Neural crest cell (in vitro differentiated cells): ENCODE data around the gene LSM7. TPM values are rescaled to one million over a fixed set of nuclear protein-coding genes. Genes with fewer than 3 reads are reported as not detected.

Experiments used
- DNase-seq: peaks from one replicate; pipeline ENCODE4 v3.0.0; 2021; ENCODE audit warnings: low read depth, mixed read lengths, low spot score
- H3K27ac Mint-ChIP-seq: one replicate; pipeline ENCODE4 v1.8.0; 2021; ENCODE audit warnings: mild to moderate bottlenecking, mixed read lengths; ENCODE audit not compliant: unreplicated experiment
- H3K27me3 Mint-ChIP-seq: 2 replicates; pipeline ENCODE4 v1.8.0; 2021; ENCODE audit warnings: low read depth, mild to moderate bottlenecking, mixed read lengths
- H3K36me3 Mint-ChIP-seq: 2 replicates; pipeline ENCODE4 v1.8.0; 2021; ENCODE audit warnings: low read depth, mild to moderate bottlenecking, mixed read lengths
- H3K4me1 Mint-ChIP-seq: 2 replicates; pipeline ENCODE4 v1.8.0; 2021; ENCODE audit warnings: mixed read lengths
- H3K4me3 Mint-ChIP-seq: one replicate; pipeline ENCODE4 v1.8.0; 2021; ENCODE audit warnings: mild to moderate bottlenecking, mixed read lengths
- H3K9me3 Mint-ChIP-seq: 2 replicates; pipeline ENCODE4 v1.8.0; 2021; ENCODE audit warnings: mixed read lengths
- total RNA-seq: library from RNA; stranded (reverse); gene quantifications from 2 replicates; pipeline ENCODE4 v1.2.1, GENCODE V29; 2021
- TF ChIP-seq, protein P1 (sequence below): fragments of 200-600 bp; sonication (generic); conservative IDR thresholded peaks from 2 replicates; pipeline ENCODE4 v1.5.0; 2021; ENCODE audit warnings: antibody characterized with exemption, mild to moderate bottlenecking

LSM7 gene
- total RNA-seq, 1 donor from 2014 or later: 198 TPM

DNA sequence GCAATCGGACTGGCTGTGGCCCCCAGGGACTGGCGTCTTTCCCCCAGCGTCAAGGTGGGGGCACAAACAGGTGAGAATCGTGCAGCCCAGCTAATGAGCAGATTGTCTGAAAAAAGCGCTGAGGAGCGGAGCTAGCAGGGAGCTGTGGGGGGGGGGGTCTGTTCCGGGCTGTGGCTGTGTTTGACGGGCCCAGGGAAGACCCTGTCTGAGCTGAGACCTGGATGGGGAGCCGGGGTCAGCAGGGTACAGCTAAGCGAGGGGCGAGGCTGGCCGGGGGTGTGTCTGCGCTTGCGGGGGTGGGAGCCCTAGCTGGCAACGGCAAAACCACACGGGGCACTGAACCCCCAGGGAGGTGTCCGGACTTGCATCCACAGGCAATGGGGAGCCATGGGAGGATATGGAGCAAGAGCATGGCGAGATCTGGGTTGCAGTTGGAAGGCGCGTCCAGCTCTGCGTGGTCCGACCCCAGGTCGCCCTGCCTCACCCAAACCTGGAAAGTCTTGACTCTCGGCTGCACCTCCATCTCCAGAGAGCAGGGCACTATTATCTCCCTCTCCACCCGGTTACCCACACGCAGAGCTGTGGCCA is 25.1 kb downstream of the LSM7 start:
- Mint-ChIP-seq H3K36me3 (no peaks in the 10 kb centered on the region), H3K27ac (peak overlapping the region; percentile 60), H3K27me3 (peaks cover 30% of the 10 kb centered on the region), H3K4me3 (no peak overlapping the region), H3K4me1 (peaks cover 4% of the 10 kb centered on the region), H3K9me3 (no peaks in the 10 kb centered on the region)
- no peak for DNase-seq
- TF ChIP-seq, protein P1, sequence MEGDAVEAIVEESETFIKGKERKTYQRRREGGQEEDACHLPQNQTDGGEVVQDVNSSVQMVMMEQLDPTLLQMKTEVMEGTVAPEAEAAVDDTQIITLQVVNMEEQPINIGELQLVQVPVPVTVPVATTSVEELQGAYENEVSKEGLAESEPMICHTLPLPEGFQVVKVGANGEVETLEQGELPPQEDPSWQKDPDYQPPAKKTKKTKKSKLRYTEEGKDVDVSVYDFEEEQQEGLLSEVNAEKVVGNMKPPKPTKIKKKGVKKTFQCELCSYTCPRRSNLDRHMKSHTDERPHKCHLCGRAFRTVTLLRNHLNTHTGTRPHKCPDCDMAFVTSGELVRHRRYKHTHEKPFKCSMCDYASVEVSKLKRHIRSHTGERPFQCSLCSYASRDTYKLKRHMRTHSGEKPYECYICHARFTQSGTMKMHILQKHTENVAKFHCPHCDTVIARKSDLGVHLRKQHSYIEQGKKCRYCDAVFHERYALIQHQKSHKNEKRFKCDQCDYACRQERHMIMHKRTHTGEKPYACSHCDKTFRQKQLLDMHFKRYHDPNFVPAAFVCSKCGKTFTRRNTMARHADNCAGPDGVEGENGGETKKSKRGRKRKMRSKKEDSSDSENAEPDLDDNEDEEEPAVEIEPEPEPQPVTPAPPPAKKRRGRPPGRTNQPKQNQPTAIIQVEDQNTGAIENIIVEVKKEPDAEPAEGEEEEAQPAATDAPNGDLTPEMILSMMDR: no peak

- no peak overlapping the region for H3K4me3 Mint-ChIP-seq
- no peaks in the 10 kb centered on the region for H3K36me3 Mint-ChIP-seq
- peak overlapping the region; percentile 60 for H3K27ac Mint-ChIP-seq
- TF ChIP-seq, protein P1: no peak
- H3K27me3 Mint-ChIP-seq: peaks cover 28% of the 10 kb centered on the region
- no peaks in the 10 kb centered on the region for H3K9me3 Mint-ChIP-seq
- peak; percentile 37 for DNase-seq
- H3K4me1 Mint-ChIP-seq: peaks cover 4% of the 10 kb centered on the region
These were observed 25.8 kb downstream of the LSM7 start for GRCh38 chr19:2302319-2303210.

- DNase-seq: no peak
- TF ChIP-seq, protein P1: no peak
- Mint-ChIP-seq H3K4me1 (peaks cover 4% of the 10 kb centered on the region), H3K4me3 (no peak overlapping the region), H3K36me3 (no peaks in the 10 kb centered on the region), H3K27ac (no peak overlapping the region), H3K27me3 (peaks cover 15% of the 10 kb centered on the region), H3K9me3 (no peaks in the 10 kb centered on the region)
These were observed 27.9 kb downstream of the LSM7 start for GRCh38 chr19:2300533-2300932.

GRCh38 chr19:2296141-2296540 is 32.2 kb downstream of the LSM7 start:
- peaks cover 4% of the 10 kb centered on the region for H3K4me1 Mint-ChIP-seq
- no peaks in the 10 kb centered on the region for H3K9me3 Mint-ChIP-seq
- H3K4me3 Mint-ChIP-seq: no peak overlapping the region
- peaks cover 37% of the 10 kb centered on the region for H3K27me3 Mint-ChIP-seq
- H3K36me3 Mint-ChIP-seq: no peaks in the 10 kb centered on the region
- no peak overlapping the region for H3K27ac Mint-ChIP-seq
- DNase-seq: no peak
- TF ChIP-seq, protein P1: no peak

DNA sequence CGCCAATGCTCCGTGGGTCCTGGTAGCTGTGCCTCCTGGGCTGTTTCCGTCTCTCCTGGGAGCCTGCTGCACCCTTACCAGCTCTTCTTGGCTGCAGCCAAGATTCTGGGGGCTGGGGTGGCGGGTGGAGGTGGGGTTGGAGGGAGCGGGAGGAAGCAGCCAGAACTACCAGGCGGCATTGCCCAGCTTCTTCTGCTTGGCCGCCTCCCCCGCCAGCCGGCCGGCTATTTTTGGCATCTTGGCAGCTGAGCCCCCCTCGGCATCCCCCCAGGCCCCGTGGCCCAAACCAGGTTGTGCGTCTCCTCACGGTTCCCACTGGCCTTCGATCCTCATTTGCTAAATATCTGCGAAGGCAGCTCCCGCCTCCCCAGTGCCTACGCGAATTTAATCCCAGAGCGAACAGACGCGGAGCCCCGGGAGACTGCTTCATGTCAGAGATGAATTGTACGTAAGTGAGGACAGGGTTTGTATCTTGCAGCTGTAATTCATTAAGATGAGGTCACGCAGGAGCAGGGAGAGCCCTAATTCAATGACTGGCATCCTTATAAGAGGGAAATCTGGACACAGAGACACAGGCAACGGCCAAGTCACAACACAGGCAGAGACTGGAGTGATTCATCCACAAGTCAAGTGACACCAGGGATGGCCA is 33.6 kb downstream of the LSM7 start:
- H3K4me1 Mint-ChIP-seq: peaks cover 4% of the 10 kb centered on the region
- DNase-seq: no peak
- H3K36me3 Mint-ChIP-seq: no peaks in the 10 kb centered on the region
- H3K27ac Mint-ChIP-seq: no peak overlapping the region
- H3K4me3 Mint-ChIP-seq: peak overlapping the region; percentile 24
- TF ChIP-seq, protein P1: no peak
- H3K9me3 Mint-ChIP-seq: no peaks in the 10 kb centered on the region
- H3K27me3 Mint-ChIP-seq: peaks cover 48% of the 10 kb centered on the region
